Measurements from ENCODE around the gene LRRC4B.
A peak's percentile ranks its signal among the peaks of the same experiment; 100 is the strongest.

Gene LRRC4B

GRCh38 chr19:50509366-50509765 is 58.9 kb downstream of the LRRC4B start:
- DNase-seq = no peak

DNA sequence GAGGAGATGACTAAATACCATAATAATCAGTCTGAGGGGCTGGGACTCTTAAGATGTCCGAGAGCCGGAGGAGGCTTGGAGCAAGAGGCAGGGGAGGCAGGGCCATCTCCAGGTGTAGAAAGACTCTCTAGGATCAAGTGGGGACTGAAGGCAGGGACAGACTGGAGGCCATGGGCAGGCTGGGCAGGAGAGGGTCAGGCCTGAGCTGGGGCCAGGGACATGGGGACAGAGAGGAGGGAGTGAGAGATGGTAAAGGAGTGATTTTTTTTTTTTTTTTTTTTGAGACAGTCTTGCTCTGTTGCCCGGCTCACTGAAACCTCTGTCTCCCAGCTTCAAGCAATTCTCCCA is 59.4 kb downstream of the LRRC4B start:
- DNase-seq = no peak

GRCh38 chr19:50507376-50507775 is 60.9 kb downstream of the LRRC4B start:
- no peak for DNase-seq

GRCh38 chr19:50506700-50507099 is 61.5 kb downstream of the LRRC4B start:
- no peak for DNase-seq

DNA sequence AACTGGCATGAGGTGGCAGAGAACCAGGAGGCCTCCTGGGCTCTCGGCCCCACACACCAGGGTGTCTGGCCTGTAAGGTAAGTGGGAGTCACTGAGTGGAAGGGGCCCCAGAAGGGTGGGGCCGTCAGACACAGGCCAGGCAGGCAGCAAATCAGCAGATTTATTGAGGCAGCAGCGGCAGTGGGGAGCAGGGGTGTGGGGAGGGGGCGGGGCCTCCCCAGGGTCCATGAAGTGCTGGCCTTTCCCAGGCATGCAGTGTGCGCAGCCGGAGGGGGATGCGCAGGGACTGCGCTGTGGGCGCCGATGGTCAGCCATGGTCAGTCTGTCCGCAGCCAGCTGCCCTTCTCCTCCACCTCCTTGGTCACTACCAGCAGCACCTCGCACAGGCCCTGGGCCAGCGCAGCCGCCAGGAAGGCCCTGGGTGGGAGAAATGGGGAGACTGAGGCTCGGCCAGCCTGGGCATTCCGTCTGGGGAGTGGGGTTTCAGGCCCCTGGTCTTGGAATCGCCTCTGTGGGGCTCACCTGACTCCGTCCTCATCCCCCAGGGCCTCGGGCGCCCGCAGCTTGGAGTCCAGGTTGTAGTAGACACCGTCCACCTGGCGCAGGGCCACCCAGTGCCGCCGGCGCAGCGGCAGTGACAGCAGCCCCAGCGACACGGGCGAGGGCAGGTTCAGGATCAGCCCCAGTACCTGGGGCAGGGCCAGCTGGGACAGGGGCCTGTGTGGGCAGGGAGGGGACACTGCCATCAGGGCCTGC is 62.2 kb downstream of the LRRC4B start:
- no peak for DNase-seq

DNA sequence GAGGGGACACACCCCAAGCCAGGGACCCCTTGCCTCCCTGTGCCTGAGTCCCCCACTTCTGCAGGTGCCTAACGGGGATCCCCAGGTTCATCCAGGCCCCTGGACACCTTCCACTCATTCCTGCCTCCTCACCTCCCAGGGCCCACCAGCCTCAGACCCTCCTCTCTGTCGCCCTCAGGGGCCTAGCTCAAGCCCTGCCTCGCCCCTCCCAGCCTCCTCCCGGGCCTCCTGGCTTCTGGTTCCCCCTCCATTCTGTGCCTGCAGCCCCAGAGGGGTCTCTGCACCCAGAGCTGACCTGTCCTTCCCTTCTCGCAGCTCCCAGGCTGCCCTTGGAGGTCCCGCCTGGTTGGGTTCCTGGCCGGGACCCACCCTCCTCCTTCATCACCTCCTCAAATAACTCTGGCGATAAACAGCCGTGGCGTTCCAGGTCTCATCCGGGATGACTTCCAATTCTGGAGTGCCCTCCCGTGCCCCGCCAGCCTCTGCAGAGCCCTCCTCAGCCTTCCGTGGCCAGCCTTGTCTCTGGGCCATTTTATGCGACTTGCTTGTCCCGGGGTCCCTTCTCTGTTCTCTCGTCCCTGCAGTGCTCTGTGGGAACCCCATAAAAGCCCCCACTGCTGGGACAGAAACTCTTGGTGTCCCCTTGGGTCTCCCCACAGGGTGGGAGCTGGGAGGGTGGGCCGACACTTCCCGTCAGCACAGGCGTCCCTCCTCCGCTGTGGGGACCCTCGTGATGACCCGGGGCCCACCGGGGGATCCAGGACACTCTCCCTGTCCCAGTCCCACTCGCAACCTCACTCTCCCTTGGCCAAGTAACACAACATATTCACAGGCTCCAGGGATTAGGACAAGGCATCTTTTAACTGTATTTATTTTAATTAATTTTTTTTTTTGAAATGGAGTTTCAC is 66.4 kb downstream of the LRRC4B start:
- no peak for DNase-seq

GRCh38 chr19:50501186-50501567 is 67.1 kb downstream of the LRRC4B start:
- DNase-seq = no peak

GRCh38 chr19:50500753-50501151 is 67.5 kb downstream of the LRRC4B start:
- DNase-seq = peak in 1 of 58 donors; percentile 42

- DNase-seq = peak in 24 of 58 donors; percentile 24 to 80 (median 46)
Measured at GRCh38 chr19:50500060-50500752, 68.0 kb downstream of the LRRC4B start.

GRCh38 chr19:50498219-50499056 is 69.8 kb downstream of the LRRC4B start:
- no peak for DNase-seq

DNA sequence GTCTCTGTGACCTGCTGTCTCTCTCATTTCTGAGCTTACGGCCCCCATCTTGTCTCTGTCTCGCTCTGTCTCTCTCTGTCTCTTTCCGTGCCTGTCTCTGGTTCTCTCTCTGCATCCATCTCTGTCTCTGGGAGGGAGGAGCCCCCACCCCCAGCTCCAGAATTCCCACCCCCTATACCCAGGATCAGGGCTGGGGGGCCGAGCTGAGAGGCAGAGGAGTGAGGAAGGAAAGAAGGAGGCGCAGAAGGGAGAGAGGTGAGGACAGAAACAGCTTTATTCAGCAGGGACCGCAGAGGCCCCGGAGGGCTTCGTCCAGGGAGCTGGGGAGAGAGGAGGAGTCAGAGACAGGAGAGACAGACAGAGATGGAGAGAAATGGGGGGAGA is 71.2 kb downstream of the LRRC4B start:
- DNase-seq = no peak

- DNase-seq = peak in 55 of 58 donors; percentile 38 to 97 (median 88)
Measured at GRCh38 chr19:50496189-50497021, 71.8 kb downstream of the LRRC4B start.

DNA sequence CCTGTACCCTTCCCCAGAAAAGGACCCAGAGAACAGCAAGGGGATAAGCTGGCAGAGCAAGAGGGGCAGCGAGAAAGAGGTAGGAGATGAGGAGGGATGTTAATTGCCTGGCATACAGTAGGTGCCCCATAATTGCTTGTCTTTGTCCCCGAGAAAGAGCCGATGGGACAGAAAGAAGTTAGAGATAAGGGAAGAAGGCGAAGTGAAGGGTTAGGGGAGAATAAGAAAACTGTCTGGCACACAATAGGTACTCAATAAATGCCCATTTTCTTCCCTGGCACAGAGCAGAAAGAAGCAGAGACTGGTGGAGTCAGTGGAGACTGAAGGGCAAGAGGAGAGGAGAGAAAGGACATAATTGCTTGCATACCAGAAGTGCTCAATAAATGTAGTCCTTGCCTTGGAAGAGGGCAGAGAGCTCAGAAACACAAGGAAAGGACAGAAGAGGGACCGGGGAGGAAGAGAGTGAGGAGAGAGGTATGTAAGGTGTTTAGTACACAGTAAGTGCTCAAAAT is 73.2 kb downstream of the LRRC4B start:
- no peak for DNase-seq

- no peak for DNase-seq
Measured at GRCh38 chr19:50494186-50495019, 73.8 kb downstream of the LRRC4B start.

DNA sequence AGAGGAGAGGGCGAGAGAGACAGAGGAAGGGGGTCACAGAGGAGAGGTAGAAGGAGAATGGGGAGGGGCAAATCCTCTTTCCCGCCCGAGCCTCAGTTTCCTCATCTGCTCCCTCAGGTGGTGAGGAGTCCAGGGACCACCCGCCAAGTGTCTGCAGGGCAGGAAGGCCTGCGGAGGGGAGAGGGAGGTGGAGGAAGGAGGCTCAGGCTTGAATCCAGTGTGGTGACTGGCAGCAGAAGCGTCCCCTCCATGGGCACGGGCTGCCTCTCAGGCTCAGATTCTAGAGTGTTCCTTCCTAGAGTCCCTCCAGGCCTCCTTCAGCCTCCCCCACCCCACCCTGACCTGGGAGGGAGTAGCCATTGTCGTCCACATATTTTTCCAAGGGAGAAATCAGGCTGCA is 75.1 kb downstream of the LRRC4B start:
- DNase-seq = no peak

GRCh38 chr19:50492303-50493052 is 75.8 kb downstream of the LRRC4B start:
- peak in 5 of 58 donors; percentile 13 to 61 (median 28) for DNase-seq

DNA sequence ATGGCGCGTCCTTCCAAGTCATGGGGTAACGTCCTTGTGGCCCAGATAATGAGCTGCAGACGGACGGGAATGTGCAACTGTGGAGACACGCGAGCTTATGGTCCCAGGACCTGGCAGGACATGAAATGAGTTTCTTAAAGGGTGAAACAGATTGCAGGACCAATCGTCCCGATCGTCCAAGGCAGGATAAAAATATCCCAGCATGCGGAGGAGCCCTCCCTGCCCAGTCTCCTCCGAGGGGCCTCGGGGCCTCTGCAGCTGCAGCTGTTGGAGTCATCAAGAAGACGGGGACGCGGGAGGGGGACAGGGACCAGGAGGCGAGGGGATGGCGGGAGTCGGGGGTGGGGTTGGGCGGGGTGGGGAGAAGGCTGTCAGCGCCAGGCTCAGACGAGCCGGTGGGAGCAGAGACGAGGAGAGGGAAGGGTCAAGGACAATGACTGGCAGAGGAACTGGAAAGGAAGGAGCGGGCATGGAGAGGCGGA is 77.2 kb downstream of the LRRC4B start:
- DNase-seq = peak in 4 of 58 donors; percentile 21 to 42 (median 30)

DNA sequence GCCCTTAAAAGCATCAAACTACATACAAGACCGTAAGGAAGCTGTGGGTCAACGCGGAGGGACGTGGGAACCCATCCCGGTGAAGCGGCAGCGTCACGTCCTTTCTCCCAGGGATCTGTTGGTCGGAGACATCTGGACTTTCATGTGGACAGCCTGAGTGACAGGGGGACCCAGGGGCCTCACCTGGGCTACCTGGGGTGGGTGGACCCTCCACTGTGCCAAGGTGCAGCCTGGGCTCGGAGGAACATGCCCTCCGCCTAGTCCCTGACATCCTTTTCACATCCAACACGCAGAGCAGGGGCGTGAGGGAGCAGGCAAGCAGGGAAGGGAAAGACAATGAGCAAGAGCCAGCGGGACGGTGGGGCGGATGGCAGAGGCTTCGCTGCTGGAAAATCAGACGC is 77.8 kb downstream of the LRRC4B start:
- DNase-seq = no peak
